HFF-Myc (cell line): ENCODE results near the gene TMPRSS7.

Experiments used
- DNase-seq: peaks from one replicate; pipeline ENCODE4 v3.0.0-alpha.2; 2011; ENCODE audit warnings: low read depth; ENCODE audit errors: extremely low read depth
- H3K4me3 ChIP-seq: replicated peaks from 2 replicates; pipeline ENCODE4 v1.5.1; 2011; ENCODE audit warnings: low read depth, mild to moderate bottlenecking, control low read depth, low read length
- TF ChIP-seq, protein P1 (sequence below): IDR thresholded peaks from 2 replicates; pipeline ENCODE4 v1.5.1; 2012; ENCODE audit warnings: mild to moderate bottlenecking, low read depth, low read length, control low read depth; ENCODE audit errors: missing control alignments

The TMPRSS7 gene

DNA sequence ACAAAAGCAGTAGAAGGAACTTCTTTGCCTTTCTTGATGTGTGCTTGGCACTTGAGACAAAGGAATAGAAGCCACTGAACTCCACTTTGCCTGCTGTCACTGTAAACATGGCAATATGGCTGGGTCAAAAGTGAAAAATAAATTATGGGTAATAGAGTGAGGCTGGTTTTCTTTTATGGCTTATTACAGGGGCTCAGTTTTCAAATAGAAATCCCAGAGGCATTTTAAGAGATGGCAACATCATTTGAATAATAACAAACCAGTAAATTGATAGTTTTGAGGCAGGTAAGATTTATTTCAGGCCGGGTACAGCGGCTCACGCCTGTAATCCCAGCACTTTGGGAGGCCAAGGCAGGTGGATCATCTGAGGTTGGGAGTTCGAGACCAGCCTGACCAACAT, 54.4 kb downstream of the TMPRSS7 start:
- no peak for DNase-seq
- H3K4me3 ChIP-seq = no peak overlapping the region
- TF ChIP-seq, protein P1, sequence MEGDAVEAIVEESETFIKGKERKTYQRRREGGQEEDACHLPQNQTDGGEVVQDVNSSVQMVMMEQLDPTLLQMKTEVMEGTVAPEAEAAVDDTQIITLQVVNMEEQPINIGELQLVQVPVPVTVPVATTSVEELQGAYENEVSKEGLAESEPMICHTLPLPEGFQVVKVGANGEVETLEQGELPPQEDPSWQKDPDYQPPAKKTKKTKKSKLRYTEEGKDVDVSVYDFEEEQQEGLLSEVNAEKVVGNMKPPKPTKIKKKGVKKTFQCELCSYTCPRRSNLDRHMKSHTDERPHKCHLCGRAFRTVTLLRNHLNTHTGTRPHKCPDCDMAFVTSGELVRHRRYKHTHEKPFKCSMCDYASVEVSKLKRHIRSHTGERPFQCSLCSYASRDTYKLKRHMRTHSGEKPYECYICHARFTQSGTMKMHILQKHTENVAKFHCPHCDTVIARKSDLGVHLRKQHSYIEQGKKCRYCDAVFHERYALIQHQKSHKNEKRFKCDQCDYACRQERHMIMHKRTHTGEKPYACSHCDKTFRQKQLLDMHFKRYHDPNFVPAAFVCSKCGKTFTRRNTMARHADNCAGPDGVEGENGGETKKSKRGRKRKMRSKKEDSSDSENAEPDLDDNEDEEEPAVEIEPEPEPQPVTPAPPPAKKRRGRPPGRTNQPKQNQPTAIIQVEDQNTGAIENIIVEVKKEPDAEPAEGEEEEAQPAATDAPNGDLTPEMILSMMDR = no peak

DNA sequence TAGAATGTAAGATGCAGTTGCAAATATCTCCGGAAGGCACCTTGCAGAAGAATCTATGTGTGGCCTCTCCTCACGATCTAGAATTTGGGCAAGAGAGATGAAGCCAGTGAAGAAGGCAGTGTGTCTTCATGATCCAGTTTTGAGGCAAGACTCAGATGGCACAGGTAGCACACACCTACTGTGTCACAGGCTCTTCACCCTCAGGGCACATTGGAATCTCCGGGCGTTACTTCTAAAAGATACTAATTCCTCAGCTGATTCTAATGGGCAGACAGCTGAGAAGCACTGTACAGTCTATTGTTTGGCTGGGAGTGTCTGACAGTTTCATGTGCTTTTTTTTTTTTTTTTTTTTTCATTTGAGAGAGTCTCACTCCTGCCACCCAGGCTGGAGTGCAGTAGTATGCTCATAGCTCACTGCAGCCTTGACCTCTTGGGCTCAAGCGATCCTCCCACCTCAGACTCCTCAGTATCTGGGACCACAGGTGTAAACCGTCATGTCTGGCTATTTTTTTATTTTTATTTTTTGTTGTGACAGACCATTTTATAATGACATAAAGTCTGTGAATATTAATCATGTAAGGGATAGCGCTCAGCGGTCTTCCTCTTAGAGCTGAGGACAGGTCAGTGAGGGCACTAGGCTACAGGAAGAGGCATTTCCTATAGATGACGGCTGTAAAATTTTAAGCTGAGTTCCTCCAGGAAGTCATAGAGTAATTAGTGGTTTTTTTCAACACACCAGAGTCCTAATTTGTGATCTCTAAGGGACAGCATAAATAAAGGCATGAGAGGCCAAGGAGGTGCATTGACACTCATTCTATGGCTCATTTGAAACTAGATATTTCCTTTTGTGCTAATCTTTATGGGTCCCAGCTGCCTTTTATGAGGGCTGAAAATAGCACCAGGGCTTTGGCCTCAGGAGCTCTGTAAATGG, 55.7 kb downstream of the TMPRSS7 start:
- DNase-seq = no peak
- TF ChIP-seq, protein P1 = no peak
- no peak overlapping the region for H3K4me3 ChIP-seq

DNA sequence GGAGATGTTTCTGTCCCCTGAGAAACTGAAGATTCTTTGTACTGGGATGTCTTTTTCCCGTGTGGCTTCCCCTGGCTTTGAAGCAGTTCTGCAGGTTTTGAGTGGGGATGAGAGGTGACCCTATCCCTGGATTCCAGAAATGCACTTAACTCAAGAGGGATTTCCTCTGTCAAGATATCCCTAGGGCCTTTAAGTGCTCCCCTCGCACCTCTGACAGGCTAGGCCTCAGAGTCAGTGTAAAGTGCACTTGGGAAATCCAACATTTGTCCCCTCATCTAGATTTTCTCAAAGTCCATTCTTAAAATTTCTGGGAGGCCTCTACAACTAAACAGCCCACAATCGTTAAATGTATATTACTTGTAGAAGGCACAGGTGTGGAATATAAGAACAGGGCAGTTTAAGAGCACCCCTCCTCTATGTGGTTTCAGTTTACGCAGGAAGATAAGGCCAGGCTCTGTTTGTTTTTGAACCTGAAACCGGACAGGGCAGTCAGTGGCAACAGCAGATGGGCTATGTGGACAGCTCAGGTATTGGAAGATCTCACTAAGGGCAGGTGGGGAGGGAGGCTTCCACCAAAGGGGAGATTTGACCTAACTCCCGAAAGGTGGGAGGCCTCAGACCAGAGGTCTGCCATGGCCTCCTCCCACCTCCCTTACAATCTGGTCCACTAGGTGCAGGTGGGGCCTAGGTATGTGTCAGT, 56.5 kb downstream of the TMPRSS7 start:
- TF ChIP-seq, protein P1 = no peak
- H3K4me3 ChIP-seq = no peak overlapping the region
- no peak for DNase-seq

GRCh38 chr3:112092496-112093179, 58.1 kb downstream of the TMPRSS7 start:
- TF ChIP-seq, protein P1 = no peak
- DNase-seq = no peak
- no peak overlapping the region for H3K4me3 ChIP-seq

- H3K4me3 ChIP-seq = no peak overlapping the region
- TF ChIP-seq, protein P1 = no peak
- no peak for DNase-seq
Observed at GRCh38 chr3:112093180-112093522, 58.6 kb downstream of the TMPRSS7 start.

GRCh38 chr3:112095731-112096130, 61.2 kb downstream of the TMPRSS7 start:
- H3K4me3 ChIP-seq = no peak overlapping the region
- TF ChIP-seq, protein P1 = no peak
- no peak for DNase-seq
